Astrocyte (in vitro differentiated cells and primary cell): ENCODE results near the gene OTOG.

ENCODE experiments used
- CTCF ChIP-seq: IDR thresholded peaks from 2 replicates; pipeline ENCODE4 v1.5.1; 2011; ENCODE audit warnings: low read depth, mild to moderate bottlenecking, inconsistent platforms, low read length, moderate library complexity; ENCODE audit not compliant: insufficient read depth
- EZH2 ChIP-seq: IDR thresholded peaks from 2 replicates; pipeline ENCODE4 v1.6.1; 2012; ENCODE audit warnings: mild to moderate bottlenecking, low read length, inconsistent platforms; ENCODE audit not compliant: insufficient read depth

GRCh38 chr11:17611049-17611448 lies 64.0 kb downstream of the OTOG start:
- TF ChIP-seq CTCF (no peak), EZH2 (no peak)
